HepG2 (cell line): Measurements from ENCODE around the gene TOPORS. TPM values are rescaled to one million over a fixed set of nuclear protein-coding genes. Genes with fewer than 3 reads are reported as not detected.
A peak's percentile ranks its signal among the peaks of the same experiment; 100 is the strongest.

ENCODE experiments used
- FOXA3 ChIP-seq: IDR thresholded peaks from 2 replicates; pipeline ENCODE4 v1.6.1; 2016; ENCODE audit warnings: missing genetic modification reagents, missing compliant biosample characterization
- GATAD2A ChIP-seq: IDR thresholded peaks from 2 replicates; pipeline ENCODE4 v1.6.1; 2016
- HNF4A ChIP-seq: sonication (generic); formaldehyde crosslinking; IDR thresholded peaks from 2 replicates; pipeline ENCODE4 v1.4.0; 2020; ENCODE audit warnings: missing genetic modification reagents
- MATR3 ChIP-seq: sonication (generic); formaldehyde crosslinking; IDR thresholded peaks from 2 replicates; pipeline ENCODE4 v1.4.0; 2020; ENCODE audit warnings: missing genetic modification reagents
- MED13 ChIP-seq: sonication (generic); formaldehyde crosslinking; IDR thresholded peaks from 2 replicates; pipeline ENCODE4 v1.5.0; 2020; ENCODE audit warnings: missing genetic modification reagents
- NCOA5 ChIP-seq: sonication (generic); formaldehyde crosslinking; IDR thresholded peaks from 2 replicates; pipeline ENCODE4 v1.4.0; 2020; ENCODE audit warnings: missing genetic modification reagents
- NRL ChIP-seq: sonication (generic); formaldehyde crosslinking; IDR thresholded peaks from 2 replicates; pipeline ENCODE4 v1.5.0; 2020; ENCODE audit warnings: missing genetic modification reagents, mild to moderate bottlenecking, moderate library complexity, borderline replicate concordance
- REXO4 ChIP-seq: sonication (generic); formaldehyde crosslinking; IDR thresholded peaks from 2 replicates; pipeline ENCODE4 v1.8.0; 2022; ENCODE audit warnings: missing genetic modification reagents, mild to moderate bottlenecking, borderline replicate concordance
- SSRP1 ChIP-seq: IDR thresholded peaks from 2 replicates; pipeline ENCODE4 v1.6.1; 2016; ENCODE audit warnings: control low read depth
- TBX3 ChIP-seq: fragments of 450-650 bp; IDR thresholded peaks from 2 replicates; pipeline ENCODE4 v1.6.1; 2017; ENCODE audit warnings: antibody characterized with exemption, mild to moderate bottlenecking, inconsistent platforms, borderline replicate concordance
- YEATS4 ChIP-seq: sonication (generic); formaldehyde crosslinking; IDR thresholded peaks from 2 replicates; pipeline ENCODE4 v1.4.0; 2020; ENCODE audit warnings: missing genetic modification reagents, borderline replicate concordance
- ZNF12 ChIP-seq: sonication (generic); formaldehyde crosslinking; IDR thresholded peaks from 2 replicates; pipeline ENCODE4 v1.5.0; 2020; ENCODE audit warnings: missing genetic modification reagents
- ZNF337 ChIP-seq: sonication (generic); formaldehyde crosslinking; IDR thresholded peaks from 2 replicates; pipeline ENCODE4 v1.5.1; 2020; ENCODE audit warnings: missing genetic modification reagents, low read depth, mild to moderate bottlenecking, borderline replicate concordance
- ZNF746 ChIP-seq: sonication (generic); formaldehyde crosslinking; IDR thresholded peaks from 2 replicates; pipeline ENCODE4 v1.8.0; 2022; ENCODE audit warnings: mild to moderate bottlenecking, missing genetic modification reagents
- ZNF781 ChIP-seq: sonication (generic); formaldehyde crosslinking; IDR thresholded peaks from 2 replicates; pipeline ENCODE4 v1.5.1; 2020; ENCODE audit warnings: borderline replicate concordance, mild to moderate bottlenecking, missing genetic modification reagents; ENCODE audit errors: not compliant biosample characterization
- polyA plus RNA-seq, 8 experiments: library from polyadenylated mRNA; depleted of rRNA in 3 of 8; stranded (reverse) in 7 of 8; unstranded in 1 of 8; fragments of >200 nt; fragmentation: Illumina TruSeq in 4 of 8; extraction: Trizol in 4 of 8; gene quantifications; 2 replicates each; pipeline versions ENCODE4 v1.2.1 to v1.2.3, GENCODE V29; 2011 to 2016; ENCODE audit warnings: low read depth in 4 of 8, missing spikeins in 1 of 8, mixed read lengths in 1 of 8; ENCODE audit not compliant: insufficient read depth in 1 of 8
- total RNA-seq, 5 experiments: library from RNA; depleted of rRNA; stranded (reverse); fragments of >200 nt; fragmentation: Illumina TruSeq; extraction: Trizol; gene quantifications; 2 replicates each; pipeline ENCODE4 v1.2.3, GENCODE V29; 2016; ENCODE audit warnings: low read depth in 1 of 5
- TF ChIP-seq, protein P1 (sequence below): sonication (generic); formaldehyde crosslinking; IDR thresholded peaks from 2 replicates; pipeline ENCODE4 v1.5.0; 2020; ENCODE audit warnings: mild to moderate bottlenecking, low read depth, missing genetic modification reagents, borderline replicate concordance
- TF ChIP-seq, protein P2 (sequence below): sonication (generic); formaldehyde crosslinking; IDR thresholded peaks from 2 replicates; pipeline ENCODE4 v1.8.0; 2022; ENCODE audit warnings: mild to moderate bottlenecking, missing genetic modification reagents, moderate library complexity
- TF ChIP-seq, protein P3 (sequence below): sonication (generic); formaldehyde crosslinking; IDR thresholded peaks from 2 replicates; pipeline ENCODE4 v1.4.0; 2020; ENCODE audit warnings: missing genetic modification reagents, borderline replicate concordance
- TF ChIP-seq, protein P4 (sequence below): sonication (generic); formaldehyde crosslinking; IDR thresholded peaks from 2 replicates; pipeline ENCODE4 v1.4.0; 2020; ENCODE audit warnings: low read depth, missing genetic modification reagents
- TF ChIP-seq, protein P5 (sequence below): sonication (generic); formaldehyde crosslinking; IDR thresholded peaks from 2 replicates; pipeline ENCODE4 v1.5.0; 2020; ENCODE audit warnings: missing genetic modification reagents
- TF ChIP-seq, protein P6 (sequence below): IDR thresholded peaks from 2 replicates; pipeline ENCODE4 v1.6.1; 2016; ENCODE audit warnings: low read depth

The TOPORS gene
- total and polyA plus RNA-seq, 2 of the 13 experiments (the other 11 are each of a cell fraction or from before 2014, with no cell fraction given): 6.8 to 19.6 TPM

DNA sequence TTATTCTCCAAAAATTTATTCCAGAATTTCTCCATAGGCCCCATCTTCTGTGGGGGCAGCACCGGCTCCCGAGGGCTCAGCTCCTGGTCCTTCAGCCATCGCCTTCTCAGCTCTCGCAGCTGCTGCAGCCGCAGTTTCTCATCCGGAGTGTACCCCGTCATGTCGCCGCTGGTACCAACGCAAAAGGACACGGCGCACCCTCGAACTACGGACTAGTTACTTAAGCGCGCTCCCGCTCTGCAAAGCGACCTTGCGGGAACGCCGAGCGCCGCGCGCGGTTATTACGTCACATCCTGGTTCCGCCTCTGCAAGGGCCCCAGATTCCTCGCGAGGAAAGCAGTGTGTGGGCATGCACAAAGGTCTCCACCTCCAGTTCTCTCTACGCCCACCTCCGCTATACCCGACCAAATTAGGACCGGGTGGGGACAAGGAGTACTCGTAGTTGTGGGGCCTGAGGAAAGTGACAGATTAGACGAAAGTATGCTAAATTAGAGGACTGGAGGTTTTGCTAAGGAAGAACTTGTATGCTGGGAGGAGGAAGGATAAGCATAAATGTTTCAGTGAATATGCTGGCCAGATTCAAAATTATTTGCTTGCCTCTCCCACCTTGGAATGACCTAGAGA, 20.6 kb upstream of the TOPORS start, which contains the start of gene NDUFB6 (continued):
- TF ChIP-seq, protein P1, sequence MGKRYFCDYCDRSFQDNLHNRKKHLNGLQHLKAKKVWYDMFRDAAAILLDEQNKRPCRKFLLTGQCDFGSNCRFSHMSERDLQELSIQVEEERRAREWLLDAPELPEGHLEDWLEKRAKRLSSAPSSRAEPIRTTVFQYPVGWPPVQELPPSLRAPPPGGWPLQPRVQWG: no peak
- TF ChIP-seq YEATS4 (CRISPR knock-in tag) (peak; percentile 72), TBX3 (no peak), ZNF746 (CRISPR knock-in tag) (no peak), SSRP1 (CRISPR knock-in tag) (no peak; the same call in 1 of the 2 replicates), GATAD2A (CRISPR knock-in tag) (peak; percentile 77), ZNF781 (CRISPR knock-in tag) (peak; percentile 81), NRL (peak; percentile 55; the same call in 1 of the 2 replicates), NCOA5 (CRISPR knock-in tag) (no peak), REXO4 (CRISPR knock-in tag) (no peak), MED13 (CRISPR knock-in tag) (peak; percentile 49; the same call in 1 of the 2 replicates), ZNF12 (no peak), FOXA3 (CRISPR knock-in tag) (peak; percentile 53), ZNF337 (CRISPR knock-in tag) (no peak), MATR3 (CRISPR knock-in tag) (no peak), HNF4A (CRISPR knock-in tag) (peak; percentile 66)
- TF ChIP-seq, protein P2, sequence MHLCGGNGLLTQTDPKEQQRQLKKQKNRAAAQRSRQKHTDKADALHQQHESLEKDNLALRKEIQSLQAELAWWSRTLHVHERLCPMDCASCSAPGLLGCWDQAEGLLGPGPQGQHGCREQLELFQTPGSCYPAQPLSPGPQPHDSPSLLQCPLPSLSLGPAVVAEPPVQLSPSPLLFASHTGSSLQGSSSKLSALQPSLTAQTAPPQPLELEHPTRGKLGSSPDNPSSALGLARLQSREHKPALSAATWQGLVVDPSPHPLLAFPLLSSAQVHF: peak; percentile 71; the same call in 1 of the 2 replicates
- TF ChIP-seq, protein P3, sequence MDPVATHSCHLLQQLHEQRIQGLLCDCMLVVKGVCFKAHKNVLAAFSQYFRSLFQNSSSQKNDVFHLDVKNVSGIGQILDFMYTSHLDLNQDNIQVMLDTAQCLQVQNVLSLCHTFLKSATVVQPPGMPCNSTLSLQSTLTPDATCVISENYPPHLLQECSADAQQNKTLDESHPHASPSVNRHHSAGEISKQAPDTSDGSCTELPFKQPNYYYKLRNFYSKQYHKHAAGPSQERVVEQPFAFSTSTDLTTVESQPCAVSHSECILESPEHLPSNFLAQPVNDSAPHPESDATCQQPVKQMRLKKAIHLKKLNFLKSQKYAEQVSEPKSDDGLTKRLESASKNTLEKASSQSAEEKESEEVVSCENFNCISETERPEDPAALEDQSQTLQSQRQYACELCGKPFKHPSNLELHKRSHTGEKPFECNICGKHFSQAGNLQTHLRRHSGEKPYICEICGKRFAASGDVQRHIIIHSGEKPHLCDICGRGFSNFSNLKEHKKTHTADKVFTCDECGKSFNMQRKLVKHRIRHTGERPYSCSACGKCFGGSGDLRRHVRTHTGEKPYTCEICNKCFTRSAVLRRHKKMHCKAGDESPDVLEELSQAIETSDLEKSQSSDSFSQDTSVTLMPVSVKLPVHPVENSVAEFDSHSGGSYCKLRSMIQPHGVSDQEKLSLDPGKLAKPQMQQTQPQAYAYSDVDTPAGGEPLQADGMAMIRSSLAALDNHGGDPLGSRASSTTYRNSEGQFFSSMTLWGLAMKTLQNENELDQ (CRISPR knock-in tag): no peak
- TF ChIP-seq, protein P4, sequence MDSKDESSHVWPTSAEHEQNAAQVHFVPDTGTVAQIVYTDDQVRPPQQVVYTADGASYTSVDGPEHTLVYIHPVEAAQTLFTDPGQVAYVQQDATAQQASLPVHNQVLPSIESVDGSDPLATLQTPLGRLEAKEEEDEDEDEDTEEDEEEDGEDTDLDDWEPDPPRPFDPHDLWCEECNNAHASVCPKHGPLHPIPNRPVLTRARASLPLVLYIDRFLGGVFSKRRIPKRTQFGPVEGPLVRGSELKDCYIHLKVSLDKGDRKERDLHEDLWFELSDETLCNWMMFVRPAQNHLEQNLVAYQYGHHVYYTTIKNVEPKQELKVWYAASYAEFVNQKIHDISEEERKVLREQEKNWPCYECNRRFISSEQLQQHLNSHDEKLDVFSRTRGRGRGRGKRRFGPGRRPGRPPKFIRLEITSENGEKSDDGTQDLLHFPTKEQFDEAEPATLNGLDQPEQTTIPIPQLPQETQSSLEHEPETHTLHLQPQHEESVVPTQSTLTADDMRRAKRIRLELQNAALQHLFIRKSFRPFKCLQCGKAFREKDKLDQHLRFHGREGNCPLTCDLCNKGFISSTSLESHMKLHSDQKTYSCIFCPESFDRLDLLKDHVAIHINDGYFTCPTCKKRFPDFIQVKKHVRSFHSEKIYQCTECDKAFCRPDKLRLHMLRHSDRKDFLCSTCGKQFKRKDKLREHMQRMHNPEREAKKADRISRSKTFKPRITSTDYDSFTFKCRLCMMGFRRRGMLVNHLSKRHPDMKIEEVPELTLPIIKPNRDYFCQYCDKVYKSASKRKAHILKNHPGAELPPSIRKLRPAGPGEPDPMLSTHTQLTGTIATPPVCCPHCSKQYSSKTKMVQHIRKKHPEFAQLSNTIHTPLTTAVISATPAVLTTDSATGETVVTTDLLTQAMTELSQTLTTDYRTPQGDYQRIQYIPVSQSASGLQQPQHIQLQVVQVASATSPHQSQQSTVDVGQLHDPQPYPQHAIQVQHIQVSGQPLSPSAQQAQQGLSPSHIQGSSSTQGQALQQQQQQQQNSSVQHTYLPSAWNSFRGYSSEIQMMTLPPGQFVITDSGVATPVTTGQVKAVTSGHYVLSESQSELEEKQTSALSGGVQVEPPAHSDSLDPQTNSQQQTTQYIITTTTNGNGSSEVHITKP: no peak
- TF ChIP-seq, protein P5, sequence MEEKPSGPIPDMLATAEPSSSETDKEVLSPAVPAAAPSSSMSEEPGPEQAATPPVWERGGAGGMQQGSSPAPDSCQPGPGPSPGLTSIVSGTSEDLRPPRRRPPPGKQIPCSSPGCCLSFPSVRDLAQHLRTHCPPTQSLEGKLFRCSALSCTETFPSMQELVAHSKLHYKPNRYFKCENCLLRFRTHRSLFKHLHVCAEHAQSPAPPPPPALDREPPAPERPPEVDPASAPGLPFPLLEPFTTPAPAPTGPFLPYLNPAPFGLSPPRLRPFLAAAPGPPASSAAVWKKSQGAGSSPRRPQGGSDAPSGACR (CRISPR knock-in tag): no peak
- TF ChIP-seq, protein P6, sequence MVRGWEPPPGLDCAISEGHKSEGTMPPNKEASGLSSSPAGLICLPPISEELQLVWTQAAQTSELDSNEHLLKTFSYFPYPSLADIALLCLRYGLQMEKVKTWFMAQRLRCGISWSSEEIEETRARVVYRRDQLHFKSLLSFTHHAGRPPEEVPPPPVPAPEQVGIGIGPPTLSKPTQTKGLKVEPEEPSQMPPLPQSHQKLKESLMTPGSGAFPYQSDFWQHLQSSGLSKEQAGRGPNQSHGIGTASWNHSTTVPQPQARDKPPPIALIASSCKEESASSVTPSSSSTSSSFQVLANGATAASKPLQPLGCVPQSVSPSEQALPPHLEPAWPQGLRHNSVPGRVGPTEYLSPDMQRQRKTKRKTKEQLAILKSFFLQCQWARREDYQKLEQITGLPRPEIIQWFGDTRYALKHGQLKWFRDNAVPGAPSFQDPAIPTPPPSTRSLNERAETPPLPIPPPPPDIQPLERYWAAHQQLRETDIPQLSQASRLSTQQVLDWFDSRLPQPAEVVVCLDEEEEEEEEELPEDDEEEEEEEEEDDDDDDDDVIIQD (CRISPR knock-in tag): peak; percentile 52; the same call in 1 of the 2 replicates
